ENCODE data around the gene TAF7L.

Gene TAF7L

GRCh38 chrX:101274198-101274597, 16.9 kb downstream of the TAF7L start:
- ATAC-seq (ENCODE audit: insufficient read depth, low read depth) (no peak), DNase-seq (no peak)
- H3K9me3 ChIP-seq (ENCODE audit: insufficient read depth, low read length, severe bottlenecking): no peaks in the 10 kb centered on the region
- no peaks in the 10 kb centered on the region for H4K20me1 ChIP-seq (ENCODE audit: insufficient read depth, low read length)
- H3K4me1 ChIP-seq (ENCODE audit: insufficient read depth, low read length): no peaks in the 10 kb centered on the region
- H3K36me3 ChIP-seq (ENCODE audit: insufficient read depth, low read length): no peaks in the 10 kb centered on the region
- H3K4me3 ChIP-seq (ENCODE audit: low read depth in 1 of 2, low read length in 2 of 2): no peak overlapping the region
- no peak overlapping the region for H3K4me2 ChIP-seq (ENCODE audit: insufficient read depth, low read length)
- no peak for TF ChIP-seq CTCF (IDR thresholded peaks at IDR 0.05; ENCODE audit: borderline replicate concordance, extremely low read depth, low read length, poor library complexity, severe bottlenecking)
- H3K27me3 ChIP-seq (ENCODE audit: insufficient read depth, low read length, poor library complexity): no peaks in the 10 kb centered on the region
- no peak overlapping the region for H2AFZ ChIP-seq (ENCODE audit: low read depth, low read length)
- no peaks in the 10 kb centered on the region for H3K79me2 ChIP-seq (ENCODE audit: insufficient read depth, low read length)
- H3K27ac ChIP-seq (ENCODE audit: low read length): no peak overlapping the region
- no peak overlapping the region for H3K9ac ChIP-seq (ENCODE audit: low read depth, low read length)

GRCh38 chrX:101265869-101266428, 25.2 kb downstream of the TAF7L start:
- DNase-seq: no peak

GRCh38 chrX:101263766-101264165, 27.4 kb downstream of the TAF7L start:
- Histone ChIP-seq H3K27me3 (ENCODE audit: insufficient read depth, low read length, poor library complexity) (no peaks in the 10 kb centered on the region), H3K9ac (ENCODE audit: low read depth, low read length) (no peak overlapping the region), H3K79me2 (ENCODE audit: insufficient read depth, low read length) (no peaks in the 10 kb centered on the region), H3K27ac (ENCODE audit: low read length) (no peak overlapping the region), H4K20me1 (ENCODE audit: insufficient read depth, low read length) (no peaks in the 10 kb centered on the region), H3K36me3 (ENCODE audit: insufficient read depth, low read length) (no peaks in the 10 kb centered on the region), H3K4me1 (ENCODE audit: insufficient read depth, low read length) (no peaks in the 10 kb centered on the region), H3K9me3 (ENCODE audit: insufficient read depth, low read length, severe bottlenecking) (no peaks in the 10 kb centered on the region), H3K4me3 (ENCODE audit: low read depth in 1 of 2, low read length in 2 of 2) (no peak overlapping the region), H2AFZ (ENCODE audit: low read depth, low read length) (no peak overlapping the region), H3K4me2 (ENCODE audit: insufficient read depth, low read length) (no peak overlapping the region)
- no peak for ATAC-seq (ENCODE audit: insufficient read depth, low read depth)
- TF ChIP-seq EZH2 (IDR thresholded peaks at IDR 0.05; ENCODE audit: borderline replicate concordance, low read depth, low read length, severe bottlenecking) (no peak), CTCF (IDR thresholded peaks at IDR 0.05; ENCODE audit: borderline replicate concordance, extremely low read depth, low read length, poor library complexity, severe bottlenecking) (no peak)
- no peak for DNase-seq

More at GRCh38 chrX:101265869-101266428, 25.2 kb downstream of the TAF7L start:
- Histone ChIP-seq H4K20me1 (ENCODE audit: insufficient read depth, low read length) (no peaks in the 10 kb centered on the region), H3K4me2 (ENCODE audit: insufficient read depth, low read length) (no peak overlapping the region), H3K27me3 (ENCODE audit: insufficient read depth, low read length, poor library complexity) (no peaks in the 10 kb centered on the region), H3K4me3 (ENCODE audit: low read depth in 1 of 2, low read length in 2 of 2) (no peak overlapping the region), H3K9ac (ENCODE audit: low read depth, low read length) (no peak overlapping the region), H3K4me1 (ENCODE audit: insufficient read depth, low read length) (no peaks in the 10 kb centered on the region), H3K79me2 (ENCODE audit: insufficient read depth, low read length) (no peaks in the 10 kb centered on the region), H3K36me3 (ENCODE audit: insufficient read depth, low read length) (no peaks in the 10 kb centered on the region), H3K27ac (ENCODE audit: low read length) (no peak overlapping the region), H2AFZ (ENCODE audit: low read depth, low read length) (no peak overlapping the region), H3K9me3 (ENCODE audit: insufficient read depth, low read length, severe bottlenecking) (no peaks in the 10 kb centered on the region)
- no peak for ATAC-seq (ENCODE audit: insufficient read depth, low read depth)
- no peak for TF ChIP-seq CTCF (IDR thresholded peaks at IDR 0.05; ENCODE audit: borderline replicate concordance, extremely low read depth, low read length, poor library complexity, severe bottlenecking)
- TF ChIP-seq EZH2 (IDR thresholded peaks at IDR 0.05; ENCODE audit: borderline replicate concordance, low read depth, low read length, severe bottlenecking): no peak

- Histone ChIP-seq H3K4me3 (ENCODE audit: low read depth in 1 of 2, low read length in 2 of 2) (no peak overlapping the region), H3K9me3 (ENCODE audit: insufficient read depth, low read length, severe bottlenecking) (no peaks in the 10 kb centered on the region), H3K27ac (ENCODE audit: low read length) (no peak overlapping the region), H4K20me1 (ENCODE audit: insufficient read depth, low read length) (no peaks in the 10 kb centered on the region), H3K4me2 (ENCODE audit: insufficient read depth, low read length) (no peak overlapping the region), H3K36me3 (ENCODE audit: insufficient read depth, low read length) (no peaks in the 10 kb centered on the region), H3K4me1 (ENCODE audit: insufficient read depth, low read length) (no peaks in the 10 kb centered on the region), H3K9ac (ENCODE audit: low read depth, low read length) (no peak overlapping the region), H2AFZ (ENCODE audit: low read depth, low read length) (no peak overlapping the region), H3K27me3 (ENCODE audit: insufficient read depth, low read length, poor library complexity) (no peaks in the 10 kb centered on the region), H3K79me2 (ENCODE audit: insufficient read depth, low read length) (no peaks in the 10 kb centered on the region)
- no peak for TF ChIP-seq EZH2 (IDR thresholded peaks at IDR 0.05; ENCODE audit: borderline replicate concordance, low read depth, low read length, severe bottlenecking)
- ATAC-seq (ENCODE audit: insufficient read depth, low read depth) (no peak), DNase-seq (no peak)
These were observed 28.5 kb downstream of the TAF7L start for GRCh38 chrX:101262590-101262989.
